ENCODE data around the gene FAM107B.

DNA sequence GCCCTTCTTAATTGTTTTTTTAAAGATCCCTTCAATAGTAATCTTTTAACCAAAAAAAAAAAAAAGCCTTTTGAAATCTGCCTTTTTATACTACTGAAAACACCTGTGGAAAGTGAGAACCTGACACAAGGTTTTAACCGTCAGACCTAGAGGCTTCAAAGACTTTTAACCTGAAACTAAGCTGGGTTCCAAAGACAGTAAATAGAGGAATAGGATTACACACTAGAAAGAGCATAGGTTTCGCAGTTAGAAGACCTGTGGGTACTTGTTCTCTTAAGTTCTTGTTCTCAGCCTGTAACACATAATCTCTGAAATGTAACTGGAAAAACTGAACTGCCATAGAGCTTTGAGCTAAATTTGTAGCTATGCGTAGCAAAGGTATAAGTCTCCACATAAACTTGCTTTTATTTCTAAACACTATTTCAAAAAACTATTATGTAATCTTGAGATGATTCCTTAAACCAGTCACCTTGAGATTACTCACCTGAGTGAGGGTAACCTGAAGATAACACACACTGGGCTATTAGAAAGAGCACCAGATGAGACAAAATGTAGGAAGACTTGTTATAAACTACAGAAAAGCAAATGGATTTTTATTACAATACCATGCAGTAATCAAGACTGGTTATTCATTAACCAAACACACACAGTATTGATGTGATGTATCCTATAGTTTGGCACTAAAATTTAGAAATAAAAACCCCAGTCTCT is 247.4 kb downstream of the FAM107B start:
- TF ChIP-seq, protein P1, sequence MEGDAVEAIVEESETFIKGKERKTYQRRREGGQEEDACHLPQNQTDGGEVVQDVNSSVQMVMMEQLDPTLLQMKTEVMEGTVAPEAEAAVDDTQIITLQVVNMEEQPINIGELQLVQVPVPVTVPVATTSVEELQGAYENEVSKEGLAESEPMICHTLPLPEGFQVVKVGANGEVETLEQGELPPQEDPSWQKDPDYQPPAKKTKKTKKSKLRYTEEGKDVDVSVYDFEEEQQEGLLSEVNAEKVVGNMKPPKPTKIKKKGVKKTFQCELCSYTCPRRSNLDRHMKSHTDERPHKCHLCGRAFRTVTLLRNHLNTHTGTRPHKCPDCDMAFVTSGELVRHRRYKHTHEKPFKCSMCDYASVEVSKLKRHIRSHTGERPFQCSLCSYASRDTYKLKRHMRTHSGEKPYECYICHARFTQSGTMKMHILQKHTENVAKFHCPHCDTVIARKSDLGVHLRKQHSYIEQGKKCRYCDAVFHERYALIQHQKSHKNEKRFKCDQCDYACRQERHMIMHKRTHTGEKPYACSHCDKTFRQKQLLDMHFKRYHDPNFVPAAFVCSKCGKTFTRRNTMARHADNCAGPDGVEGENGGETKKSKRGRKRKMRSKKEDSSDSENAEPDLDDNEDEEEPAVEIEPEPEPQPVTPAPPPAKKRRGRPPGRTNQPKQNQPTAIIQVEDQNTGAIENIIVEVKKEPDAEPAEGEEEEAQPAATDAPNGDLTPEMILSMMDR (IDR thresholded peaks at IDR 0.05), result no peak
- no peak for TF ChIP-seq POLR2A (IDR thresholded peaks at IDR 0.05)

All from uterus (tissue), 2 donors.